Stimulated activated CD4-positive, alpha-beta T cell treated with anti-CD3 and anti-CD28 coated beads, Interleukin-1b, Interleukin-23, amount 100 ng/mL, for 1 hour (primary cell): ENCODE data around the gene ARL13A.
"Not testable (repeated sequence)": the region's sequence is repeated elsewhere in the genome, so short reads cannot be mapped to it uniquely, and the experiment has no call there.

Experiments
- DNase-seq, 2 donors: peaks; one replicate each; pipeline ENCODE4 v3.0.0-alpha.2; 2020; ENCODE audit warnings: low read depth in 2 of 2

ARL13A gene

GRCh38 chrX:100969408-100969807 is at the start of gene ARL13A:
Gene ARL13A, plus strand, starts transcription at chrX:100969708. Its CDS starts 3,982 bp downstream, at chrX:100973690.
- DNase-seq: no peak

- DNase-seq: no peak
These were observed 45.1 kb upstream of the ARL13A start for GRCh38 chrX:100924375-100924774.

GRCh38 chrX:100926453-100926852 is 43.1 kb upstream of the ARL13A start:
- DNase-seq: no peak

- DNase-seq: no peak
These were observed 40.6 kb upstream of the ARL13A start, which contains the start of gene XKRX for GRCh38 chrX:100928660-100929613. Gene XKRX, minus strand, starts transcription at chrX:100928917. Its CDS starts 613 bp downstream, at chrX:100928304.

DNA sequence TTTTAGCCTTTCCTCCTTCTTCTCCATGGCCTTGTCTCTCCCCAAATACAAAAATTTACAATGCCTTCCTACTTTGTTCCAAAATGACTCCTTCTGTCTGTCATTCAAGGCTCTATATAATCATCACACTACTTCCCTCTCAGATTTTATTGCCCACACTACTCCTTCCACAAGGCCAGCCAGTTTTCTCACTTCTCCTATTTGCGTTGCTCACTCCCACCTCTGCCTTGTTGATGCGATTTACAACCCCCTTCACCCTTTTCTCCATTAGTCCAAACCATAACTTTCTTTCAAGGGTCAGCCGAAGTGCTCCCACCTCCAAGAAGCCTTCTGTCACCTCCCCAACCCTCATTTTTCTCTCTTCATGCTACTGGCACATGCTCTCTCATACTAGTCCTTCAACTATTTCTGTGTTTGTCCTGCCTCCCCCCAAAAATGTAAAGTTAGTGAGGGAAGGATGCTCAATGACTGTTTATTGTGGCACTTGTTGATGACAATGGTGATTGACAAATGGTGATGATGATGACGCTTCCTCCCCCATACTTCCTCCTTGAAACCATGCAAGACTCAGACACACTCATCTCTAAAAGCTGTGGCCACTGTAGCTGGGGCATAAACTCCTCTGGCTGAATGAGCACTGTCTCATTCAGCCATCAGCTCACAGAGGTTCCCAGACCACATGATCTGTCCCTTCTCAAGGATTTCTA is 38.1 kb upstream of the ARL13A start:
- DNase-seq: no peak

DNA sequence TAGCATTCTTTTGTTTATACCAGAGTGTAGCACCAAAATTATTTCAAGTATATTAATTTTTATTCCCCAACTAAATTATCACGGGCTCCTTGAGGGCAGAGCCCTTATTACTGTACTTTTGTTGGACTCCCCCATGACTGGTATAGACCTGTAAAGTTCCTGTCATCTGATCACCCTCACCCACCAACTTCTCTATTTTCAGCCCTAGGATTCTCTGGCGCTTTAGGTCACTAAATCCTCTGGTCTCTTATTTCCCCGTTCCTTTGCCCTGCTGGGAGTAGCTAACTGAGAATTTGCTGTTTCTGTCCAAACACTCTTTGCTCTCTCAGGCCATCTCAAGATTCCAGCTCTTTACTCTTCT is 37.6 kb upstream of the ARL13A start:
- DNase-seq: no peak

GRCh38 chrX:100935767-100936166 is 33.7 kb upstream of the ARL13A start:
- DNase-seq: no peak

DNA sequence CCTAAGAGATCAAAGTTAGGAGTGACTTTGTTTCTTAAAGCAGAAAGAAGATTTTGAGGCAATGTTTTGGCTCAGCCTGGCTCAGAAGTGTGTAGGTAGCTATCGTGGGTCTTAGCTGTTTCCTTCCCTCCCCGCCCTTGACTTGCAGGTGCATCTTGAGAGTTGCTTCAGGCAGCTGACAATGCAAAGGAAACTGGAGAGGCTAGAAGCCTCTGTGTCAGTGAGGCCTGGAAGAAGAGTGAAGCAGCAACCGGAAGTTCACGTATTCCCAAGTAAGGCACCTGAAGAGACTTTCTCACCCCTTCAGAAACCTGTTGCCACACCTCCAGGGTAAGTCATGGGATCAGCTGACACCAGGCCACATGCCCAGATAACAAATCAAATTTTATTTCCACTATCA is 30.2 kb upstream of the ARL13A start:
- no peak for DNase-seq

GRCh38 chrX:100944601-100945000 is 24.9 kb upstream of the ARL13A start:
- no peak for DNase-seq

GRCh38 chrX:100946299-100946927 is 23.1 kb upstream of the ARL13A start:
- DNase-seq: no peak

DNA sequence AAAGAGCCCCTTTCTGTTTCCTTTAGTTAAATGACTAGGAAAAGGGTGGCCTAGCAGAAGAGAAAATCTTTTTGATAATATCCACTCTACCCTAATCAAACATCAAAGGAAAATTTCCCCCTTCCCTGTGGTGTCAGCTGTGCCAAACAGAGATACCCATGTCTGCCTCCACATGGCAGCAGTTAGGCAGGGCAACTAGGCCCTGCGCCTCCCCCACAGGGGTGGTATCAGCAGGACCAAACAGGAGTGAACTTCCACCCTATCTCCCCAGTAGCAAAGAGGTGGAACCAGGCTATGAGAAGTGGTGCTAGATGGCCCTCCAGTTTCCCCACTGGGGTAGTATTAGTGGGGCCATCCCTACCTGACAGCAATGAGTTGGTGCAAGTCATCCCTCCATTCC is 21.0 kb upstream of the ARL13A start:
- DNase-seq: no peak

DNA sequence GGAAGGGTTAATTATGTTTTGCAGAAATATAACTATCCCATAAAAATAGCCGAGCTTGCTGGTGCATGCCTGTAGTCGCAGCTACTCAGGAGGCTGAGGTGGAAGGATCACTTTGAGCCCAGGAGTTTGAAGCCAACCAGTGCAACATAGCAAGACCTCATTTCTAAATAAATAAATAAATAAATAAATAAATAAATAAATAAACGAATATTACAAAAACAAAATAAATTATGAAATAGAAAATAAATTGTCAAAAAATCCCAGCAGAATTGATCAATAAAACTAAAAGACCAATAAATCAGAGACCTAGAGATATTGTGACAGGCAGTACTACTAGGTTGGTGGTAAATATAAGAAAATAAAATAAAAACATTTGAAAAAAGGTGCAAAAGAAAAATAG is 6.7 kb upstream of the ARL13A start:
- no peak for DNase-seq

- DNase-seq: no peak
These were observed 5.1 kb upstream of the ARL13A start for GRCh38 chrX:100964362-100964761.

DNA sequence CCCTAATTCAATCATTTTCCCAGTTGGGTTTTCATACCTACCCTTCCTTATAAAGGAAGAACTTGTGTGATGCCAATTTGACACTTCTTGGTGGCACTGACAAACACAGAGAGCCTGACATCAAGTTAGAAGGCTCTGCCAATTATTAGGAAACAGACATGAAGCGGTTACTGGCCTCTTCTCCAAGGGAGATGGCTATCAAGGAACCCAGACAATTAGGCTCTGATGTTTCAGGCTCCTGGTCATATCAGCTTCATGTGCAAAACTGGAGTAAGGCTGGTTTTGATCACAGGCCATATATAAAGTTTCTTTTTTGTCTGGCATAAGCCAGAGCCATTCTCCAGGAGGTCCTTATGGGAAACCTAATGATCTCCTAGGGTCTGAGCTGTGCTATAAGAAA is 428 bp downstream of the ARL13A start:
- DNase-seq: no peak

GRCh38 chrX:100973411-100973810 is 3.9 kb downstream of the ARL13A start:
- DNase-seq: no peak

GRCh38 chrX:100975212-100975611 is 5.7 kb downstream of the ARL13A start:
- no peak for DNase-seq

DNA sequence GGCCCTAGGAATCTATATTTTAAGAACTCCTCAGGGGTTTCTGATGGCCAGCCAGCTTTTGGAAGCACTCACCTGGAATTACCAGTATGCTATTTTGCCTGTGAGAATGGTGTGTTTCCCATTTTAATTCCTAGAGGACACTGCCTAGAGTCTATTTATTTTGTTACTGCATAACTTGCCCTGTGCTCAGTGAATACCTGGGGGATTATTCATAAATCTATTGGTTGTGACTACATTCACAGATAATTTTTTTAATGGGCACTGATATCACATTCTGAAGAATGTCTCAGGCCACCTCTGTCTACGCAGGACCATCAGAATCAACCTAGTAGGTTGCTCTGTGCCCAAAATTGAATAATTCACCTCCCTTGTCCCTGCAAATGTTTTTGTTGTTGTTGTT is 6.7 kb downstream of the ARL13A start:
- DNase-seq: no peak

DNA sequence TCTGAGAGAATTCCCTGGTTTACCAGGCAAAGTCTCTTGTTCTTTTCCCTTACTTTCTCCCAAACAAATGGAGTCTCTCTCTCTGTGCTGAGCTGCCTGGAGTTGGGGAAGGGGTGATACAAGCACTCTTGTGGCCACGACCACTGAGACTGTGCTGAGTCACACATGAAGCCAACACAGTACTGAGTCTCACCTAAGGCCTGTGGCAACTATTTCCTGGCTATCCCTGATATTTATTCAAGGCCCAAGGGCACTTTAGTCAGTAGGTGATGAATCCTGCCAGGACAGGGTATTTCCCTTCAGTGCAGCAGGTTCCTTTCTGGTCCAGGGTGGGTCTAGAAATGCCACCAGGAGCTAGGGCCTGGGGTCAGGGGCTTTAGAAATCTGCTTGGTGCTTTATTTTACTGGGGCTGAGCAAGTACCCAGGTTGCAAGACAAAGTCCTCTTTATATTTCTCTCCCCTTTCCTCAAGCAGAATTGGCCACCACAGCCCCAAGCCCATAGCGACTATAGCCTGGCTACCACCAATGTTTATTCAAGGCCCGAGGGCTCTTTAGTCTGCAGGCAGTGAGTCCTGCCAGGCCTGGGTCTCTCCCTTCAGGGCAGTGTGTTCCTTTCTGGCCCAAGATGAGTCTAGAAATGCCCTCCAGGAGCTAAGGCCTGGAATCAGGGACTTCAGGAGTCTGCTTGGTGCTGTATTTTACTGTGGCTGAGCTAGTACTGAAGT is 10.5 kb downstream of the ARL13A start:
- DNase-seq: no peak

DNA sequence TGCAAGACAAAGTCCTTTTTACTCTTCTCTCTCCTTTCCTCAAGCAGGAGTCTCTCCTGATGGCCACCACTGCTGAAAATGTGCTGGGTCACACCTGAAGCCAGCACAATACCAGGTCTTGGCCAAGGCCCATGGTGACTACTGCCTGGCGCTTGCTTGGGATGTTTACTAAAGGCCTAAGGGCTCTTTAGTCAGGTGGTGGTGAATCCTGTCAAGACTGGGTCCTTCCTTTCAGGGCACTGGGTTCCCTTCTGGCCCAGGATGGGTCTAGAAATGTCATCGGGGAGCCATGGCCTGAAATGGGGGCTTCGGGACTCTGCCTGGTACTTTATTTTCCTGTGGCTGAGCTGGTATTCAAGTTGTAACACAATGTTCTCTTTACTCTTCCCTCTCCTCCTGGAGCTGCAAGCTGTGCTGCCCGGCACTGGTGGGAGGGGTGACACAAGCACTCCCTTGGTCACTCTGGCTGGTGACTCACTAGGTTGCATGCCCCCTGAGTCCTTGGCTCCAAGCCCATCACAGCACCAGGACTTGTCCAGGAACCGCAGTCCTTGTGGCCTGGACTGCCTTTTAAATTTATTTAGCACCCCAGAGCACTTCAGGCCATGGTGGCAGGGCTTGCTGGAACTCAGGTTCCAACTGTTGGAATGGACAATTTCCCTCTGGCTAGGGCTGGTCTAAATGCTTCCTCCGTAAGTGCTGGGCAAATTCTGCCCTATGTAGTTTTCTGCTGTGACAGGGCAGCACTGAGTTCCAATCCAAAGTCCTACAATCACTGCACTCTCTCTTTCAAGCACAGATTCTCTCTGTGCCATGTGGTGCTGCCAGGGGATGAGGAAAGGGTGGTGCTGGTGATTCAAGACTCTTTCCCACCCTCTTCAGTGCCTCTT is 11.3 kb downstream of the ARL13A start:
- no peak for DNase-seq

- not testable (repeated sequence) for DNase-seq
These were observed 12.0 kb downstream of the ARL13A start for GRCh38 chrX:100981498-100981845.

DNA sequence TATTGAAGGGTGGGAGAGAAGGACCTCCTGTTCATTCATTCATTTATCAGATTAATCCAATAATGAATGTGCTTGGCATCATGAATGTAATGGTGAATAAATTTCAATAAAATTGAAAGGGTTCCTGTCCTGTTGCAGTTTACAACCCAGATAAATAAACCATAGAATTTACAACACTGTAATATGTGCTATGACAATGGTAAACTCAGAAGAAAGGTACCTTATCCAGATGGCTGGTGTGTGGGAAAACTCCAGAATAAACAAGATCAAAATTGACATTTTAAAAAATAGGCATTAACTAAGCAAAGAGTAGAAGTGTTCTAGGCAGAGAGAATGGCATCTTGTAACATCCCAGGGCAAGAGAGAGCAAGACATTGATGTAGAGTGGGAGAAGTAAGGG is 15.3 kb downstream of the ARL13A start:
- DNase-seq: no peak
